Measurements from ENCODE around the gene C12orf50. TPM values are rescaled to one million over a fixed set of nuclear protein-coding genes. Genes with fewer than 3 reads are reported as not detected.

C12orf50 gene
- total and polyA plus RNA-seq, 10 of the 15 experiments (the other 5 are each of a cell fraction or from before 2014, with no cell fraction given) = 0.03 to 0.06 TPM; not detected in 8

DNA sequence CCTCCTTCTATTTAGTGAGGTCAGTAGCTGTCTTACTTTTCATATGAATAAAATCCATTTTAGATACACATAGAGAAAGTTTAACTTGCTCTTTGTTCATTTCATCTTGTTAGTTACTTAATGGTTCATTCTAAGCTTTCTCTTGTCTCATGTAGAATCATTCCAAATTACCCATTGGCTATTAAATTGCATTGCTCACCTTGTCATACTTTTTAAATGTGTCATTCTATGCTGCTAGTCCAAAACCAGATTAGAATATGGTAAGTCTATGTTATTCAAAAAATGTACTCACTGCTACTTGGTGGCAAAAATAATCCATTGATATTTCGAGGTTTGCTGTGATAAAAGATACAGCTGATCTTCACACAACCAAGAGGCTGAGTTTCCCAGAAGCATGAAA lies 3.0 kb downstream of the C12orf50 start:
- Histone ChIP-seq H3K9me3 (replicated peaks; ENCODE audit: control insufficient read depth, insufficient read depth, low read length) (no peaks in the 10 kb centered on the region), H3K27me3 (replicated peaks in 1 of 2; ENCODE audit: control insufficient read depth in 2 of 2, insufficient read depth in 2 of 2, low read length in 1 of 2) (no peaks in the 10 kb centered on the region), H2AFZ (ENCODE audit: control insufficient read depth, low read depth, low read length) (no peak overlapping the region), H3K4me2 (ENCODE audit: control insufficient read depth, insufficient read depth) (no peak overlapping the region), H3K79me2 (ENCODE audit: control insufficient read depth, insufficient read depth, low read length) (no peaks in the 10 kb centered on the region), H3K4me1 (ENCODE audit: control insufficient read depth, insufficient read depth, low read length) (no peaks in the 10 kb centered on the region), H3K9ac (ENCODE audit: control insufficient read depth, insufficient read depth, low read length) (no peak overlapping the region), H3K27ac (ENCODE audit: control insufficient read depth, insufficient read depth) (no peak overlapping the region), H3K36me3 (ENCODE audit: control insufficient read depth in 2 of 2, insufficient read depth in 2 of 2, low read length in 1 of 2) (no peaks in the 10 kb centered on the region), H4K20me1 (ENCODE audit: control insufficient read depth, insufficient read depth) (no peaks in the 10 kb centered on the region), H3K4me3 (no peak overlapping the region)
- ATAC-seq = no peak
- WGBS (ENCODE audit: insufficient coverage, insufficient replicate concordance, low lambda C conversion rate, missing lambda C conversion rate) = 0% methylated on average over 1 of the region's 1 CpG
- CTCF ChIA-PET = interaction anchor here (0.6 kb wide), 1 partner anchor 27 kb away, joined by 3 read pairs; no protein-coding TSS in a partner anchor
- BruUV-seq (replicated peaks) = no TSS peak
- SMC1A ChIA-PET (ENCODE audit: uncharacterized antibody, unreplicated experiment) = interaction anchor here (2.8 kb wide), 1 partner anchor 23 kb away, joined by 7 read pairs; no protein-coding TSS in a partner anchor
- no peak for FAIRE-seq
- DNase-seq (ENCODE audit: low read depth, low spot score) = no peak
- POLR2A ChIA-PET = no interaction called here
- intact Hi-C loops (cut with micrococcal nuclease; ENCODE audit: unreplicated experiment) = no loop called here
- RAD21 ChIA-PET (ENCODE audit: unreplicated experiment) = no interaction called here
- TF ChIP-seq SUZ12 (IDR thresholded peaks at IDR 0.05; ENCODE audit: unreplicated experiment) = no peak
- no peak for TF ChIP-seq SMARCA5 (IDR thresholded peaks at IDR 0.05)
- no peak for TF ChIP-seq CEBPB (IDR thresholded peaks at IDR 0.05; ENCODE audit: borderline replicate concordance in 1 of 2, low read depth in 2 of 2, low read length in 2 of 2)
- no peak for TF ChIP-seq GABPA (IDR thresholded peaks at IDR 0.05; ENCODE audit: low read depth)
- TF ChIP-seq ATF7 (IDR thresholded peaks at IDR 0.05; ENCODE audit: low read depth) = no peak
- TF ChIP-seq, protein P1, sequence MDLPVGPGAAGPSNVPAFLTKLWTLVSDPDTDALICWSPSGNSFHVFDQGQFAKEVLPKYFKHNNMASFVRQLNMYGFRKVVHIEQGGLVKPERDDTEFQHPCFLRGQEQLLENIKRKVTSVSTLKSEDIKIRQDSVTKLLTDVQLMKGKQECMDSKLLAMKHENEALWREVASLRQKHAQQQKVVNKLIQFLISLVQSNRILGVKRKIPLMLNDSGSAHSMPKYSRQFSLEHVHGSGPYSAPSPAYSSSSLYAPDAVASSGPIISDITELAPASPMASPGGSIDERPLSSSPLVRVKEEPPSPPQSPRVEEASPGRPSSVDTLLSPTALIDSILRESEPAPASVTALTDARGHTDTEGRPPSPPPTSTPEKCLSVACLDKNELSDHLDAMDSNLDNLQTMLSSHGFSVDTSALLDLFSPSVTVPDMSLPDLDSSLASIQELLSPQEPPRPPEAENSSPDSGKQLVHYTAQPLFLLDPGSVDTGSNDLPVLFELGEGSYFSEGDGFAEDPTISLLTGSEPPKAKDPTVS (IDR thresholded peaks at IDR 0.05; ENCODE audit: low read depth, low read length) = no peak
- TF ChIP-seq EP300 (IDR thresholded peaks at IDR 0.05; ENCODE audit: borderline replicate concordance in 1 of 2, control insufficient read depth in 1 of 2, low read depth in 2 of 2, low read length in 2 of 2) = no peak
- TF ChIP-seq SKIL (IDR thresholded peaks at IDR 0.05; ENCODE audit: low read depth, poor library complexity, severe bottlenecking) = no peak
- no peak for TF ChIP-seq ZZZ3 (IDR thresholded peaks at IDR 0.05; ENCODE audit: control insufficient read depth, insufficient read length, low read depth)
- TF ChIP-seq PAX8 (IDR thresholded peaks at IDR 0.05) = no peak
- TF ChIP-seq, protein P2, sequence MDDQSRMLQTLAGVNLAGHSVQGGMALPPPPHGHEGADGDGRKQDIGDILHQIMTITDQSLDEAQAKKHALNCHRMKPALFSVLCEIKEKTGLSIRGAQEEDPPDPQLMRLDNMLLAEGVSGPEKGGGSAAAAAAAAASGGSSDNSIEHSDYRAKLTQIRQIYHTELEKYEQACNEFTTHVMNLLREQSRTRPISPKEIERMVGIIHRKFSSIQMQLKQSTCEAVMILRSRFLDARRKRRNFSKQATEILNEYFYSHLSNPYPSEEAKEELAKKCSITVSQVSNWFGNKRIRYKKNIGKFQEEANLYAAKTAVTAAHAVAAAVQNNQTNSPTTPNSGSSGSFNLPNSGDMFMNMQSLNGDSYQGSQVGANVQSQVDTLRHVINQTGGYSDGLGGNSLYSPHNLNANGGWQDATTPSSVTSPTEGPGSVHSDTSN (IDR thresholded peaks at IDR 0.05; ENCODE audit: insufficient replicate concordance, low read depth, low read length) = no peak
- no peak for TF ChIP-seq MYB (IDR thresholded peaks at IDR 0.05; ENCODE audit: borderline replicate concordance, low read depth, low read length)
- in situ Hi-C loops (cut with MboI) = no loop called here
